OCI-M2 (cell line): ENCODE results near the gene TRIM5.
"Not testable (repeated sequence)": the region's sequence is repeated elsewhere in the genome, so short reads cannot be mapped to it uniquely, and the experiment has no call there.

Source experiments
- DNase-seq: peaks from one replicate; lab custom pipeline; 2025; ENCODE audit not compliant: unreplicated experiment; lab: John Stamatoyannopoulos, UW

The TRIM5 gene, protein sequence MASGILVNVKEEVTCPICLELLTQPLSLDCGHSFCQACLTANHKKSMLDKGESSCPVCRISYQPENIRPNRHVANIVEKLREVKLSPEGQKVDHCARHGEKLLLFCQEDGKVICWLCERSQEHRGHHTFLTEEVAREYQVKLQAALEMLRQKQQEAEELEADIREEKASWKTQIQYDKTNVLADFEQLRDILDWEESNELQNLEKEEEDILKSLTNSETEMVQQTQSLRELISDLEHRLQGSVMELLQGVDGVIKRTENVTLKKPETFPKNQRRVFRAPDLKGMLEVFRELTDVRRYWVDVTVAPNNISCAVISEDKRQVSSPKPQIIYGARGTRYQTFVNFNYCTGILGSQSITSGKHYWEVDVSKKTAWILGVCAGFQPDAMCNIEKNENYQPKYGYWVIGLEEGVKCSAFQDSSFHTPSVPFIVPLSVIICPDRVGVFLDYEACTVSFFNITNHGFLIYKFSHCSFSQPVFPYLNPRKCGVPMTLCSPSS

DNA sequence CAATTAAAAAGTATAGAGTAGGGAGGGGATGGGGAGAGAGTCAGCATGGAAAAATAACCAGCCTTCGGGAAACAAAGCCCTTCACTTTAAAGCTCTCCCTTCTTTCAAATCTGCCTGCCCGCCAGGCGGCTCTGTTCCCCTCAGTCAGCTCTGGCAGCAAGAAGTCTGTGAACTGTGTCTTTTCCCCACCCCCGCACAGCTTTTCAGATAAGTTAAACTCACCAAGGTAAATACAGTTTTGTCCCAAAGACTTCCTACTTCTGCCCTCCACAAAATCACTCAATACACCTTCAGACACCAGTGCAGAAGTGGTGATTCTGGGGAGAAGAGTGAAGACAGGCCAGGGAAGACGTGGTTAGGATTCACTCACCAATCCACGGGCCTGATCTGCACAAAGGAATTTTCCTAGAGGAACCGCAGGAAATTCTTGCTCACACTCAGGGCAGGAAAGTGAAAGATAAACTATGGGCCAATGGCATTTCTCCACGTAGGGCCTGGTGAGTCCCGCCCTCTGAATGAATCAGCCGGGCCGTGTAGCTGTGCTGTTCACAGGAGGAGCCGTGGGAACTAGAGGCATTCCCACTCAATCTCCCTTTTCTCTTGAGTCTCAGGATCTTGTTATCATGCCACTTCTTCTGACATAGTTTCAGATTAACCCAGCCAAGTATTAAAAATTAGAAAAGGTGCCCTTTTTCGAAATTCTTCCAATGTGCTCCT is at the start of gene TRIM5:
TRIM5 (minus strand) TSS at position 429 of the 717 bp plus-strand sequence. CDS start 4,897 bp downstream, outside the sequence.
- peak; percentile 66 for DNase-seq

DNA sequence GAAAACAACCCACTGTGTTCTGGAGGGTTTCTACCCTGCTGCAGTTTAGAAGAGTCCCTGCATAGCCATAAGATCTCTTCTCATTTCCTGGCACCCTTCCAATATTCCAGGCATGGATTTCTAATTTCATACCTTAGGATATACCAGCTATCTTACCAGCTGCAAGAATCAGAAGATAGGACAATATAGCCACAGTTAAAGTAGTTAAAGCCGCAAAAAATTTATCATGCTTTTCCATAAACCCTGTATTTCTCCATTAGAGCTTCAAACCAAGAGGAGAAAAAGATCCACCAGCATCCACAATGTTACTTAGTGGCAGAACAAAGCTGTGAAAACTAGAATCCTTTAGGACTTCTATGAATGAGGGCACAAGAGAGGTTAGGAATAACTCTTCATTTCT is 42.8 kb upstream of the TRIM5 start:
- no peak for DNase-seq

DNA sequence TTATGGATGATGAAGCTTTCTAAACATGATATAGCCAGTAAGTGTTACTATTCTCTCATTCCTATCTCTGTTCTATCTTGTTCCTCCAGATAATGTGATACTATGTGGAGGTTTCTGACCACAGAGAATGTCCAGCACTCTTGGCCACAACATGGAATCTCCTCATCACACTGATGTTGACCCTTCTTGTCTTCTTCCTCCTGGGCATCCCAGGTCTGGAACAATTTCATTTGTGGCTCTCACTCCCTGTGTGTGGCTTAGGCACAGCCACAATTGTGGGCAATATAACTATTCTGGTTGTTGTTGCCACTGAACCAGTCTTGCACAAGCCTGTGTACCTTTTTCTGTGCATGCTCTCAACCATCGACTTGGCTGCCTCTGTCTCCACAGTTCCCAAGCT is 41.5 kb upstream of the TRIM5 start:
- no peak for DNase-seq

DNA sequence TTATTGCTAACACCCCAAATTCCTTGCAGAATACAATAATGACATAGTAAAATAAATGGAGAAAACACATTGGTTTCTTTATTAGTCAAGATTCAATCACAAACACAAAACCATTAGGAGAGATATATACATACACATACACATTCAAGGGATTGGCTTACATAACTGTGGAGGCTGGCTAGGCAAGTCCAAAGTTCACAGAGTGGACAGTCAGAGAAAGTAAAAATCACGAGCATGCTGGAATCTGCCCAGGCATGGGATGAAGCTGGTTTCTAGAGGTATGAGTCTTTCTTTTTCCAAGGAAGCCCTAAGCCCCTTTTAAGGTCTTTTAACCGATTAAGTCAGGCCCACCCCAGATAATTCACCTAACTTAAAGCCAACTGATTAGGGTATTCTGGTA is 37.7 kb upstream of the TRIM5 start:
- no peak for DNase-seq

DNA sequence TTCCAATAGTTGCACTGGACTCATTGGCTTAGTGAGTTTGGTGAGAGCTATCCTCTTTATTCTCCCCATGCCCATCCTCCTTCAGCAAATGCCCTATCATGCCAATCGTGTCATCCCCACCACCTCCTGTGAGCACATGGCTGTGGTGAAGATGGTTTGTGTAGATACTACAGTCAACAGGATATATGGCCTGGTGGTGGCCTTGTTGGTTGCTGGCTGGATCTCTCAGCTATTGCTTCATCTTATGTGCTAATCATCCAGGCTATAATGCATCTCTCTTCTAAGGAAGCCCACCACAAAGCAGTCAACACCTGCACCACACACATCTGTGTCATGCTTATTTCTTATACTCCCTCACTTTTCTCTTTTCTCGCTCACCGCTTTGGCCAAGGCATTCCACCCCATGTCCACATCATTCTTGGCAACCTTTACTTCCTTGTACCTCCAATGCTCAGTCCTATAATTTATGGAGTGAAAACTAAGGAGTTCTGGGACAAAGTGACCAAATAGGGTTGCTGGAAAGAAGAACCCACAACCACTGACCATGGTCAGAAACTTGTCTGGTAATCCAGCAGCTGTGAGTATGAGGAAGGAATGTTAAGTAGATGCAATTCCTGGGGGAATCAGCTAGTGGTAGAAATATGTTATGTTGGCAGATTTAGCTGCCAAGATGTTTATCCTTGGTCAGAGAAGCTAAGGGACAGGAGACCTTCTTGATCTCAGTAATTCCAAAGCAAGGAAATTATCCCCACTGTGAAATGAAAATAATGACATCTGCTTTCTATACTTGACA is 35.0 kb upstream of the TRIM5 start:
- DNase-seq: no peak

DNA sequence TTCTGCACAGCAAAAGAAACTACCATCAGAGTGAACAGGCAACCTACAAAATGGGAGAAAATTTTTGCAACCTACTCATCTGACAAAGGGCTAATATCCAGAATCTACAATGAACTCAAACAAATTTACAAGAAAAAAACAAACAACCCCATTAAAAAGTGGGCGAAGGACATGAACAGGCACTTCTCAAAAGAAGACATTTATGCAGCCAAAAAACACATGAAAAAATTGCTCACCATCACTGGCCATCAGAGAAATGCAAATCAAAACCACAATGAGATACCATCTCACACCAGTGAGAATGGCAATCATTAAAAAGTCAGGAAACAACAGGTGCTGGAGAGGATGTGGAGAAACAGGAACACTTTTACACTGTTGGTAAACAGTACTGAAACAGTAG is 31.6 kb upstream of the TRIM5 start:
- DNase-seq: not testable (repeated sequence)

DNA sequence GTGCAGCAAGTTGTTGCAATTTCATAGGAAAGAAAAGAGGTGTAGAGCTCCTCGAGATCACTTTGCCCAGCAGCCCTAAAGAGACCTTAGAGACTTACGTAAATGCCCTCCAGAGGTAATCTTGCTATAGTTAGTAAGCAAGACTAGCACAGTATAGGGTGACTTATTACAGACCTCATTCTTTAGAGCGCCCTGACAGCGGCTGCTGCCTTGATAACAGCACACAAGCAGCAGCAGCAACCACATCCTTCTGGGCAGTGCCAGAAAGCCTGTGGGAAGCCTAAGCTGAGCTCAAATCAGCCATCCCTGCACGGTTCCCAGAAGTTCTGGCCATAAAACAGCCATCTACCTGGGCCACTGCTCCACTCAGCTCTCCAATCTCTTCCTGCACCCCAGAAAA is 28.8 kb upstream of the TRIM5 start:
- no peak for DNase-seq

DNA sequence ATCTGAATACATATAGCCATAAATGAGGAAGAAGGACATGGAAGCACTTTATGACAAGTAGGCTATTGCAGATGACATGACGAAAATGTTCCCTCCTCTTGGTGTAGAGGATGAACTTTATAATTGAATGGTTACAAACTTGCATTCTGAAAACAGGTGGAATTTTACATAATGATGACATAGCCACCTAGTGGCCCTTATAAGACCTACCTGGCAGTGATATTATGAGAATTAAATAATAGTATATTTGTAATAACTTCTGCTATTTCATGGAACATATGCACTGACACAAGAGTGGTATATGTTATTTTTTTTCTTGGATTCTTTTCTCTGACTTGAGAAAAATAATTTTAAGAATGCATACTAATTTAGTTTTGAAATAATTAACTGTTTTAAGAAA is 27.6 kb upstream of the TRIM5 start:
- no peak for DNase-seq

DNA sequence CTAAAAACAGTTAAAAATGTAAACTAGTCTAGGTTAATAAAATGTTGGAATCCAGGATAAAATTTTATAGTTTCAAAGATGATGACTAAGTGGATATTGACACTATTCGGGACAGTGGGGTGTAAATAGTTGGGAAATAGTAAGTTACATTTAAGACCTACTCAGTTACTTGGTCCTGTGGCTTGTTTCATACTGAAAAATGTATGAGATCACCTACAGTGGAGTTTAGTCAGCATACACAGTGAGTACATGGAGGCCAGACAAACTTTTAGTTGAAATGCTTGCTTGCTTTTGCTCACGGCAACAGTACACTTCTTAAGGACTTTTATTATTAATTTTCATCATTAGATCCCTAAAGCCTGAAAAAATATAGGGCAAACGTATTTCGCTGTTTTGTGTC is 20.8 kb upstream of the TRIM5 start:
- no peak for DNase-seq

DNA sequence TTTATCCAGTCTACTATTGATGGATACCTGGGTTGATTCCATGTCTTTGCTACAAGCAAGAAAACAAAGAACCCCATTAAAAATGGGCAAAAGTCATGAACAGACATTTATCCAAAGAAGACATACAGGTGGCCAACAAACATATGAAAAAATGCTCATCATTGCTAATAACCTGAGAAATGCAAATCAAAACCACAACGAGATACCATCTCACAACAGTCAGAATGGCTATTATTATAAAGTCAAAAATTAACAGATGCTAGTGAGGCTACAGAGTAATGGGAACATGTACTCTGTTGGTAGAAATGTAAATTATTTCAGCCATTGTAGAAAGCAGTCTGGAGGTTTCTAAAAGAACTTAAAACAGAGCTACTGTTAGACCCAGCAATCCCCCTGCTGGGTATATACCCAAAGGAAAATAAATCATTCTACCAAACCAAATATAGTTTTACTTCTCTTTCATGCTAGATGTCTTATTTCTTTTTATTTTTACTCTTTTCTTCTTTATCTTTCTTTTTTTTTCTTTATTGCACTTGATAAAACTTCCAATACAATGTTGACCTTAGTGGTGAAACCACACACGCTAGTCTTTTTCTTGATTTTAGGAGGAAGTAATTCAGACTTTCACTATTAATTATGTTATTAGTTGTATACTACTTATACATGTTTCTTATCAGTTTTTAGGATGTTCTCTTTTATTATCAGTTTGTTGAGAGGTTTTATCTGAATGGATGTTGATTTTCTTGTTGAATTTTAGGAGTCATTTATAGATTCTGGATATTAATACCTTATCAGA is 19.1 kb upstream of the TRIM5 start:
- no peak for DNase-seq

DNA sequence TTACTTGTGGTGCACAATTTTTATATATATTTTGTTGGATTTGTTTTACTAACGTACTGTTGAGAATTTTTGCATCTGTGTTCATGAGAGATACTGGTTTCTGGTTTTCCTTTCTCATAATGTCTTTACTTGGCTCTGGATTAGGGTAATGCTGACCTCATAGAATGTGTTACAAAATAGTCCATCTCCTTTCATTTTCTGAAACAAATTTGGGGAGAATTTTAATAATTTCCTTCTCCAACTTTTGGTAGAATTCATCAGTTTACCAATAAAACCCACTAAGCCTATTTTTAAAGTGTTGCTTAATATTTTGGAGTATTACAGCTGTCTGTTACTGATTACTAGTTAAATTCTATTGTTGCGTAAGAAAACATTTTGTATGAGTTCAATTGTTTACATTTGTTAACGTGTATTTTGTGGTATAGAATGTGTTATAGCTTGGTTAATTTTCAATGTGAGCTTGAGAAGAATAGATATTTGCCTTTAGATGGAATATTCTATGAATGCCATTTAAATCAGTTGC is 16.2 kb upstream of the TRIM5 start:
- no peak for DNase-seq

DNA sequence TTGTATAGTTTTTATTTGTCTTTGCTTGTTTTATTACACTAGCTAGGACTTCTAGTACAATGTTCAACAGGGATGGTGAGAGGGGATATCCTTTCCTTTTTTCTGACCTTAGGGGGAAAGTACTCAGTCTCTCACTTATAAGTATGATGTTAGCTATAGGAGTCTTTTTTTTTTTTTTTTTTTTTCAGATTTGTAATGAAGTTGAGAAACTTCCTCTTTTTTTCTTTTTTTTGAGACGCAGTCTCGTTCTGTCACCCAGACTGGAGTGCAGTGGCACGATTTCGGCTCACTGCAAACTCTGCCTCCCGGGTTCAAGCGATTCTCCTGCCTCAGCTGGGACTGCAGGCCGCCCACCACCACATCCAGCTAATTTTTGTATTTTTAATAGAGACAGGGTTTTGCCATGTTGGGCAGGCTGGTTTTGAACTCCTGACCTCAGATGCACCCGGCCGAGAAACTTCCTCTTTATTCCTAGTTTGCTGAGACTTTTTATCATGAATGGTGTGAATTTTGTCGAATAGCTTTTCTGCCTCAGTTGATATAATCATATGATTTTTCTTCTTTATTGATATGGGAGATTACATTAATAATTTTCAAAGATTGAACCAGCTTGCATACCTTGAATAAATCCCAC is 15.7 kb upstream of the TRIM5 start:
- no peak for DNase-seq

DNA sequence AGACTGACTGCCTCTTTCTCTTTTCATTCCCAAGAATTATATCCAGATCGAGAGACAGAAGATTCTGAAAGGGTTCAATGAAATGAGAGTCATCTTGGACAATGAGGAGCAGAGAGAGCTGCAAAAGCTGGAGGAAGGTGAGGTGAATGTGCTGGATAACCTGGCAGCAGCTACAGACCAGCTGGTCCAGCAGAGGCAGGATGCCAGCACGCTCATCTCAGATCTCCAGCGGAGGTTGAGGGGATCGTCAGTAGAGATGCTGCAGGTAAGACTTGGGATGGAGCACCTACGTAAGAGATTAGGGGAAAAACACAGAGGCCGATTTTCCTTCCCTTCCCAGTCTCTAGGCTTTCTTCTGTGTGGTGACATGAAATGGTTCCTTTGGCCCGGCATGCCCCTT is 13.4 kb upstream of the TRIM5 start:
- no peak for DNase-seq

DNA sequence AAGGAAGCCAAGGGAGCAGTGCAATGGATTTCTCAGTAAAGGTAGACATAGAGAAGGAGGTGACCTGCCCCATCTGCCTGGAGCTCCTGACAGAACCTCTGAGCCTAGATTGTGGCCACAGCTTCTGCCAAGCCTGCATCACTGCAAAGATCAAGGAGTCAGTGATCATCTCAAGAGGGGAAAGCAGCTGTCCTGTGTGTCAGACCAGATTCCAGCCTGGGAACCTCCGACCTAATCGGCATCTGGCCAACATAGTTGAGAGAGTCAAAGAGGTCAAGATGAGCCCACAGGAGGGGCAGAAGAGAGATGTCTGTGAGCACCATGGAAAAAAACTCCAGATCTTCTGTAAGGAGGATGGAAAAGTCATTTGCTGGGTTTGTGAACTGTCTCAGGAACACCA is 11.3 kb upstream of the TRIM5 start:
- DNase-seq: no peak

DNA sequence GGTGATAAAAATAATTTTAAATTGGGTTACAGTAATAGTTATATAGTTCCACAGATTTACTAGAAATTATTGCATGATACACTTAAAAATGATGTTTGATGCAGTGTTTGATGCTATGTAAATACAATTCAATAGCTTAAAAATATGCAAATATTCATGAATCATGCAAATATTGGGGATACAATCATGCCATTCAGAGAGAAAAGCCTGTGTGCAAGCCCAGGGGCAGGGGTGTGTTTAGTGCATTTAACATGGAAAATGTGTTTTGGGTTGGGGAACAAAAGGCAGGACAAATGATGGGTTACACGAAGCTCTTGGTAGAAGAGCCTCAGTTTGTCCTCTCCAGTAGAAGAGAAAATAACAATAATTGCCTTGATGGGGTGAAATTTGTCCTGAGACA is 10.7 kb upstream of the TRIM5 start:
- no peak for DNase-seq

DNA sequence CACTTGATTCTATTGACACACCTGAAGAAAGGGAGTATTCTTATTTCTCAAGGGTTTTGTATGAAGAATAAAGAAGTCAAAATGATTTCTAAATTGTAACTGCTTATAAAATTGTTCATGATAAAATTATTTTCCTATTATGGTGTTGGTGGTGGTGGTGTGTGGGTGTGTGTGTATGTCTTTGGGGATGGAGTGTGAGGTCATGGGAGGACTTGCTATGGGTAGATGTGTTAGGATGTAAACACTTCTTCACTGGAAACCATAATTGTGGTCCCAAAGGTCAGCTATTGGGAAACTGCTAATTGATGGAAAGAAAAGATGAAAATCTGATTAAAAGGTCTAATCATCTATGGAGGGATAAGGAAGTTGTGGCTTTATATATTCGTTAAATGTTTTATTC is 9.8 kb upstream of the TRIM5 start:
- DNase-seq: no peak

DNA sequence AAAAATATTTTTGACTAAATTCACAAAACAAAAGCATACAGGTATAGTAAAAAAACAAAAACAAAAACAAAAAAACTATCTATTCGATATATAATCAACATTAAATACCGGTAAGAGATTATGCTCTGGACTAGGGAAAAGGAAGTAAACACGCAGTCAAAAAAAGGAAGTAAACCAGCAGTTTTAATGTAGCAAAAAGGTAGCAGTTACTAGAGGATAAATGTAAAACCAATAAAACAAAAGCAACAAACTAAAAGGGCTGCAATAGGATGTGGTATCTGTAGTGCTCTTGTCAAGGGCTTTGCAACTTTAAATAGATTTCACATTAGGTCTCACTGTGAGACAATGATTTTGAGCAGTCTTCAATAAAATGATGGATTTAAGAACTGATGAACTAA is 7.1 kb upstream of the TRIM5 start:
- DNase-seq: no peak

DNA sequence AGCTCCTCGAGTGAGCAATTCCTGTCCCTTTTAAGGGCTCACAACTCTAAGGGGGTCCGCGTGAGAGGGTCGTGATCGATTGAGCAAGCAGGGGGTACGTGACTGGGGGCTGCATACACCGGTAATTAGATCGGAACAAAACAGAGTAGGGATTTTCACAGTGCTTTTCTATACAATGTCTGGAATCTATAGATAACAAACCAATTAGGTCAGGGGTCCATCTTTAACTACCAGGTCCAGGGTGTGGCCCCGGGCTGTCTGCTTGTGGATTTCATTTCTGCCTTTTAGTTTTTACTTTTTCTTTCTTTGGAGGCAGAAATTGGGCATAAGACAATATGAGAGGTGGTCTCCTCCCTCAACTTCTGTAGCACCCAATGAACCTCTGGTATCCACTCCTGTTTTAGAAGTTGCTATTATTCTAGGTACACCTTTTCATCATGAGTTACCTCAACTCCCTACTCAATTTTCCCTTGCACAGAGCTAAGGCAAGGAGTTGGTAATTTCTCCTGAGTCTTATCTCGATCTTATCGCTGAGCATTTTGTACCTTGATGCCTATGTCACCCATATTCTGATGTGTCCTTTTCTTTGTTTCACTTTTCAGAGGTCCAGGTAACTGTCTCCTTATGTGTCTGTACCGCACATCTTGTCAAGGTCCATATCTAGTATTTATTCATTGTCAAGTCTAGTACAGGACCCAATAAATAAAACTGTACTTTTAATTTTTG is 6.5 kb upstream of the TRIM5 start:
- DNase-seq: not testable (repeated sequence)

DNA sequence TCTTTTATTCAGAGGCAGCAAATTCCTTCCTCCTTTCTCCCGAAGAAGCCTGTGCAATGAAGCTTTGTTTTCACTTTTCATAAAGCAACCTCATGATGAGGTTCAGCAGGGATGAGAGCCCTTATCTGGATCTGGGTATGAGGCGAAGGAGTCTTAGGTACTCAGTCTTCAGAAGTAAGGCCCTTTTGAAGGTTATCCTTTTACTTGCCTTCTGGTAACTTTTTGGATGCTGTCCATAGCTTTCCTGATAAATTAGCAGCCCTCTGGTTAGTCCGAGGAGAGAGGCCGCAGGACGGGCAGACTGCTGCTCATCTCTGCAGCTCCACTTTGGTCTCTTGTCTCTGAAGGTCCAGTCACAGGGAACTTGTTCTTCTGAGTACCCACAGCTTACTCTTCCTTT is 5.9 kb upstream of the TRIM5 start:
- DNase-seq: no peak
